KOPT-K1 (cell line): ENCODE results near the gene RAP1GDS1.
"Not testable (repeated sequence)": the region's sequence is repeated elsewhere in the genome, so short reads cannot be mapped to it uniquely, and the experiment has no call there.

ENCODE experiments used
- H3K27ac ChIP-seq: fragments of 200-600 bp; sonication (generic); 2 replicates; pipeline ENCODE4 v1.5.1; 2016; ENCODE audit warnings: antibody characterized with exemption, mild to moderate bottlenecking, low read depth, low read length; ENCODE audit not compliant: poor library complexity, severe bottlenecking
- H3K36me3 ChIP-seq: fragments of 200-600 bp; sonication (generic); 2 replicates; pipeline ENCODE4 v1.5.1; 2017; ENCODE audit warnings: antibody characterized with exemption, mild to moderate bottlenecking, low read length, moderate library complexity; ENCODE audit not compliant: insufficient read depth
- H3K9me3 ChIP-seq: fragments of 200-600 bp; sonication (generic); 2 replicates; pipeline ENCODE4 v1.5.1; 2017; ENCODE audit warnings: antibody characterized with exemption, low read length, mild to moderate bottlenecking; ENCODE audit not compliant: insufficient read depth, poor library complexity, severe bottlenecking

Gene RAP1GDS1

GRCh38 chr4:98358630-98359248, 97.6 kb downstream of the RAP1GDS1 start:
- H3K27ac ChIP-seq: no peak overlapping the region
- H3K9me3 ChIP-seq: no peaks in the 10 kb centered on the region
- peaks cover 41% of the 10 kb centered on the region for H3K36me3 ChIP-seq

- no peak overlapping the region for H3K27ac ChIP-seq
- H3K36me3 ChIP-seq: peaks cover 33% of the 10 kb centered on the region
- peaks cover under 1% of the 10 kb centered on the region for H3K9me3 ChIP-seq
These were observed 98.5 kb downstream of the RAP1GDS1 start for GRCh38 chr4:98359646-98360045.

GRCh38 chr4:98363431-98363830, 102.2 kb downstream of the RAP1GDS1 start:
- Histone ChIP-seq H3K9me3 (peaks cover 38% of the 10 kb centered on the region), H3K27ac (no peak overlapping the region), H3K36me3 (peaks cover 53% of the 10 kb centered on the region)

GRCh38 chr4:98366275-98366674, 105.1 kb downstream of the RAP1GDS1 start:
- peaks cover 50% of the 10 kb centered on the region for H3K9me3 ChIP-seq
- peaks cover 72% of the 10 kb centered on the region for H3K36me3 ChIP-seq
- H3K27ac ChIP-seq: not testable (repeated sequence)

GRCh38 chr4:98368000-98368399, 106.8 kb downstream of the RAP1GDS1 start:
- H3K9me3 ChIP-seq: peaks cover 50% of the 10 kb centered on the region
- peaks cover 76% of the 10 kb centered on the region for H3K36me3 ChIP-seq

GRCh38 chr4:98369322-98369721, 108.1 kb downstream of the RAP1GDS1 start:
- H3K36me3 ChIP-seq: peaks cover 89% of the 10 kb centered on the region
- H3K9me3 ChIP-seq: peaks cover 50% of the 10 kb centered on the region

More at GRCh38 chr4:98368000-98368399, 106.8 kb downstream of the RAP1GDS1 start:
- H3K27ac ChIP-seq: not testable (repeated sequence)

GRCh38 chr4:98374643-98375042, 113.5 kb downstream of the RAP1GDS1 start:
- Histone ChIP-seq H3K27ac (no peak overlapping the region), H3K9me3 (peaks cover under 1% of the 10 kb centered on the region), H3K36me3 (peaks cover 55% of the 10 kb centered on the region)

More at GRCh38 chr4:98369322-98369721, 108.1 kb downstream of the RAP1GDS1 start:
- no peak overlapping the region for H3K27ac ChIP-seq

GRCh38 chr4:98377559-98377958, 116.4 kb downstream of the RAP1GDS1 start:
- Histone ChIP-seq H3K36me3 (peaks cover 35% of the 10 kb centered on the region), H3K27ac (no peak overlapping the region), H3K9me3 (no peaks in the 10 kb centered on the region)

- Histone ChIP-seq H3K9me3 (no peaks in the 10 kb centered on the region), H3K36me3 (peaks cover 8% of the 10 kb centered on the region; the same call in 1 of the 2 replicates), H3K27ac (no peak overlapping the region)
These were observed 120.1 kb downstream of the RAP1GDS1 start for GRCh38 chr4:98381306-98381705.

GRCh38 chr4:98383431-98384106, 122.4 kb downstream of the RAP1GDS1 start:
- Histone ChIP-seq H3K36me3 (peaks cover 20% of the 10 kb centered on the region), H3K27ac (no peak overlapping the region), H3K9me3 (no peaks in the 10 kb centered on the region)

GRCh38 chr4:98385831-98386230, 124.6 kb downstream of the RAP1GDS1 start:
- Histone ChIP-seq H3K9me3 (no peaks in the 10 kb centered on the region), H3K36me3 (peaks cover 25% of the 10 kb centered on the region), H3K27ac (no peak overlapping the region)

GRCh38 chr4:98387345-98388026, 126.3 kb downstream of the RAP1GDS1 start:
- H3K27ac ChIP-seq: no peak overlapping the region
- peaks cover 27% of the 10 kb centered on the region for H3K36me3 ChIP-seq
- H3K9me3 ChIP-seq: no peaks in the 10 kb centered on the region

GRCh38 chr4:98394134-98394533, 132.9 kb downstream of the RAP1GDS1 start:
- H3K27ac ChIP-seq: no peak overlapping the region
- H3K9me3 ChIP-seq: peaks cover 20% of the 10 kb centered on the region
- H3K36me3 ChIP-seq: peaks cover 55% of the 10 kb centered on the region

GRCh38 chr4:98399915-98400314, 138.7 kb downstream of the RAP1GDS1 start:
- Histone ChIP-seq H3K36me3 (peaks cover 26% of the 10 kb centered on the region), H3K27ac (no peak overlapping the region), H3K9me3 (peaks cover 29% of the 10 kb centered on the region)

GRCh38 chr4:98406819-98407218, 145.6 kb downstream of the RAP1GDS1 start:
- H3K36me3 ChIP-seq: peaks cover 42% of the 10 kb centered on the region
- H3K27ac ChIP-seq: no peak overlapping the region
- peaks cover 14% of the 10 kb centered on the region for H3K9me3 ChIP-seq
